ENCODE results near the gene PDE6A. TPM values are rescaled to one million over a fixed set of nuclear protein-coding genes. Genes with fewer than 3 reads are reported as not detected.

PDE6A gene
- total RNA-seq, 1 experiment from 2014 or later: not detected

GRCh38 chr5:149975409-149975808, 30.8 kb upstream of the PDE6A start:
- H3K27me3 Mint-ChIP-seq (ENCODE audit: low read depth): no peaks in the 10 kb centered on the region
- Histone ChIP-seq H3K79me2 (ENCODE audit: insufficient read depth, low read length) (0 out of 2 replicates have a peak, but pooled peaks cover 2% of the 10 kb centered on the region), H3K4ac (ENCODE audit: low read depth, low read length) (no peak overlapping the region), H2BK5ac (ENCODE audit: insufficient read length, low read length) (no peak overlapping the region), H2BK15ac (ENCODE audit: low read depth, low read length) (no peak overlapping the region), H3K4me1 (ENCODE audit: insufficient read depth, low read length) (no peaks in the 10 kb centered on the region), H2AK5ac (ENCODE audit: insufficient read length, low read length) (no peak overlapping the region), H3K23ac (ENCODE audit: insufficient read length, low read depth, low read length) (no peak overlapping the region), H3K79me1 (ENCODE audit: insufficient read depth, low read depth, low read length, poor library complexity, severe bottlenecking) (no peaks in the 10 kb centered on the region), H3K23me2 (ENCODE audit: insufficient read length, low read depth, low read length, poor library complexity, severe bottlenecking) (no peaks in the 10 kb centered on the region), H3K27me3 (ENCODE audit: insufficient read depth, low read length) (no peaks in the 10 kb centered on the region), H3T11ph (ENCODE audit: low read length) (no peak overlapping the region), H4K20me1 (ENCODE audit: control insufficient read depth, insufficient read depth, insufficient read length) (no peaks in the 10 kb centered on the region), H3K4me2 (ENCODE audit: insufficient read depth, insufficient read length, low read length) (no peak overlapping the region), H3K9ac (ENCODE audit: extremely low read depth, insufficient read length, low read length) (no peak overlapping the region), H3K14ac (ENCODE audit: insufficient read depth, low read length) (no peak overlapping the region), H4K91ac (ENCODE audit: insufficient read length, low read depth, low read length) (no peak overlapping the region), H4K8ac (replicated peaks; ENCODE audit: insufficient read length, low read depth, low read length) (no peak overlapping the region), H3K9me3 (ENCODE audit: control insufficient read depth, low read depth, low read length) (no peaks in the 10 kb centered on the region), H3K18ac (ENCODE audit: insufficient read length, low read depth, low read length) (no peak overlapping the region), H3K27ac (ENCODE audit: insufficient read length, low read depth, low read length) (no peak overlapping the region), H2BK20ac (ENCODE audit: low read depth, low read length, poor library complexity, severe bottlenecking) (no peak overlapping the region), H2BK12ac (ENCODE audit: insufficient read length, low read depth, low read length) (no peak overlapping the region), H3K56ac (ENCODE audit: insufficient read length, low read depth, low read length) (no peak overlapping the region), H4K5ac (ENCODE audit: insufficient read length, low read depth, low read length) (no peak overlapping the region), H2AFZ (ENCODE audit: low read length) (no peak overlapping the region), H2BK120ac (ENCODE audit: low read depth, low read length, poor library complexity, severe bottlenecking) (no peak overlapping the region)
- no peaks in the 10 kb centered on the region for H3K4me1 Mint-ChIP-seq
- peaks cover 0 to 5% (median 0%) of the 10 kb centered on the region in 3 experiments; a peak in 2 of 7 replicates for H3K36me3 Mint-ChIP-seq (ENCODE audit: insufficient read depth in 1 of 3, low read depth in 3 of 3)
- no peak overlapping the region for H3K27ac Mint-ChIP-seq
- TF ChIP-seq CTCF (conservative IDR thresholded peaks at IDR 0.05): no peak
- H3K9me3 Mint-ChIP-seq: no peaks in the 10 kb centered on the region; a peak in 1 of 5 replicates
- no CpG with 5 or more reads among the region's 2 CpGs for WGBS (ENCODE audit: extremely low coverage, insufficient read length, low lambda C conversion rate)
- no peak overlapping the region for H3K4me3 Mint-ChIP-seq
- DNase-seq: no peak
